Breast epithelium (tissue), 4 donors: ENCODE measurements around the gene CHERP. TPM values are rescaled to one million over a fixed set of nuclear protein-coding genes. Genes with fewer than 3 reads are reported as not detected.
"Not testable (repeated sequence)": the region's sequence is repeated elsewhere in the genome, so short reads cannot be mapped to it uniquely, and the experiment has no call there.

Experiments used
- DNase-seq, 2 donors: peaks; one replicate each; pipeline ENCODE4 v3.0.0-alpha.2; 2019; ENCODE audit warnings: low spot score in 2 of 2
- H3K27ac ChIP-seq, 2 donors: fragments of 200-600 bp; sonication (generic) in 1 of 2; one replicate each; pipeline ENCODE4 v1.5.1; 2016 to 2019; ENCODE audit warnings: mild to moderate bottlenecking in 1 of 2
- H3K27me3 ChIP-seq, 2 donors: fragments of 200-600 bp; sonication (generic) in 1 of 2; one replicate each; pipeline versions ENCODE4 v1.5.1 to v1.6.0; 2017 to 2019; ENCODE audit warnings: control low read depth in 1 of 2, mild to moderate bottlenecking in 1 of 2
- H3K36me3 ChIP-seq: fragments of 200-600 bp; one replicate; pipeline ENCODE4 v1.5.1; 2019
- H3K4me1 ChIP-seq, 2 donors: fragments of 200-600 bp; sonication (generic); one replicate each; pipeline ENCODE4 v1.5.1; 2016 to 2019; ENCODE audit warnings: control low read depth in 1 of 2
- H3K4me3 ChIP-seq, 3 donors: fragments of 200-600 bp; sonication (generic); 1 replicate in 2 of 3; 2 replicates in 1 of 3; pipeline ENCODE4 v1.5.1; 2016 to 2019; ENCODE audit warnings: mild to moderate bottlenecking in 3 of 3, moderate library complexity in 2 of 3
- H3K9me3 ChIP-seq, 2 donors: fragments of 200-600 bp; sonication (generic) in 1 of 2; one replicate each; pipeline ENCODE4 v1.5.1; 2016 to 2019; ENCODE audit warnings: control low read depth in 1 of 2
- CTCF ChIP-seq, 3 donors: fragments of 450-650 bp; IDR thresholded peaks; one replicate each; pipeline ENCODE4 v1.5.1; 2016 to 2017; ENCODE audit warnings: antibody characterized with exemption in 3 of 3, mild to moderate bottlenecking in 3 of 3, moderate library complexity in 3 of 3
- POLR2A ChIP-seq: fragments of 450-650 bp; IDR thresholded peaks from one replicate; pipeline ENCODE4 v1.6.1; 2016; ENCODE audit warnings: antibody characterized with exemption, mild to moderate bottlenecking, moderate library complexity
- POLR2AphosphoS5 ChIP-seq, 3 donors: sonication (generic); formaldehyde crosslinking; IDR thresholded peaks; one replicate each; pipeline ENCODE4 v1.6.1; 2017; ENCODE audit warnings: antibody characterized with exemption in 3 of 3
- intact Hi-C: fragments of 100-400 bp; cut with DNase I; formaldehyde crosslinking; loops from one replicate; pipeline ENCODE4 v1.15.1; 2023; ENCODE audit warnings: low total_unique reads
- total RNA-seq, 3 donors: library from RNA; depleted of rRNA; stranded (reverse); fragments of >200 nt; gene quantifications; one replicate each; pipeline ENCODE4 v1.1.0, GENCODE V29; 2016

CHERP gene
- total RNA-seq, 3 donors from 2014 or later: 6.7 to 9.2 (median 8.0) TPM

GRCh38 chr19:16477311-16477710, 64.9 kb downstream of the CHERP start:
- no peak for DNase-seq
- Histone ChIP-seq H3K36me3 (no peaks in the 10 kb centered on the region), H3K27ac (no peak overlapping the region), H3K4me1 (no peaks in the 10 kb centered on the region), H3K9me3 (no peaks in the 10 kb centered on the region), H3K4me3 (no peak overlapping the region), H3K27me3 (no peaks in the 10 kb centered on the region)
- intact Hi-C loops: no loop called here
- TF ChIP-seq POLR2A (no peak), POLR2AphosphoS5 (IDR thresholded peaks at IDR 0.05) (no peak), CTCF (IDR thresholded peaks at IDR 0.05) (no peak)

- TF ChIP-seq POLR2A (no peak), POLR2AphosphoS5 (IDR thresholded peaks at IDR 0.05) (no peak), CTCF (IDR thresholded peaks at IDR 0.05) (no peak)
- H3K27ac ChIP-seq: no peak overlapping the region
- H3K9me3 ChIP-seq: no peaks in the 10 kb centered on the region
- intact Hi-C loops: no loop called here
- no peaks in the 10 kb centered on the region for H3K27me3 ChIP-seq
- no peaks in the 10 kb centered on the region for H3K4me1 ChIP-seq
- H3K4me3 ChIP-seq: no peak overlapping the region
- DNase-seq: no peak
- H3K36me3 ChIP-seq: no peaks in the 10 kb centered on the region
These were observed 65.8 kb downstream of the CHERP start for GRCh38 chr19:16476401-16476800.

- H3K4me3 ChIP-seq: no peak overlapping the region
- no peak for DNase-seq
- no peaks in the 10 kb centered on the region for H3K4me1 ChIP-seq
- H3K27me3 ChIP-seq: no peaks in the 10 kb centered on the region
- intact Hi-C loops: no loop called here
- no peaks in the 10 kb centered on the region for H3K36me3 ChIP-seq
- no peak overlapping the region for H3K27ac ChIP-seq
- TF ChIP-seq POLR2A (no peak), CTCF (IDR thresholded peaks at IDR 0.05) (no peak), POLR2AphosphoS5 (IDR thresholded peaks at IDR 0.05) (no peak)
- no peaks in the 10 kb centered on the region for H3K9me3 ChIP-seq
These were observed 68.3 kb downstream of the CHERP start for GRCh38 chr19:16473875-16474392.

- no peaks in the 10 kb centered on the region for H3K27me3 ChIP-seq
- H3K4me1 ChIP-seq: no peaks in the 10 kb centered on the region
- H3K36me3 ChIP-seq: no peaks in the 10 kb centered on the region
- no peak for DNase-seq
- no peak overlapping the region for H3K27ac ChIP-seq
- TF ChIP-seq POLR2A: no peak
- TF ChIP-seq POLR2AphosphoS5 (IDR thresholded peaks at IDR 0.05): no peak
- TF ChIP-seq CTCF (IDR thresholded peaks at IDR 0.05): no peak
- intact Hi-C loops: no loop called here
- no peak overlapping the region for H3K4me3 ChIP-seq
- no peaks in the 10 kb centered on the region for H3K9me3 ChIP-seq
These were observed 69.2 kb downstream of the CHERP start for GRCh38 chr19:16472992-16473391.

- H3K27me3 ChIP-seq, DNase-seq, intact Hi-C loops, H3K36me3 ChIP-seq, H3K4me1 ChIP-seq, H3K9me3 ChIP-seq: not testable (repeated sequence)
- Histone ChIP-seq H3K4me3 (peak overlapping the region; percentile 77 to 96 (median 95)), H3K27ac (peak overlapping the region; percentile 84 to 96)
These were observed 69.7 kb downstream of the CHERP start for GRCh38 chr19:16472559-16472899.
